HG03064 (cell line): ENCODE data around the gene CDK11B.
"Not testable (repeated sequence)": the region's sequence is repeated elsewhere in the genome, so short reads cannot be mapped to it uniquely, and the experiment has no call there.

Source experiments
- ATAC-seq: cut with Tn5 transposase; IDR thresholded peaks from one replicate; pipeline ENCODE4 v1.9.1; 2021; ENCODE audit warnings: low read depth; ENCODE audit not compliant: unreplicated experiment

The CDK11B gene

GRCh38 chr1:1600861-1601563 lies 57.8 kb downstream of the CDK11B start:
- ATAC-seq: no peak

GRCh38 chr1:1599935-1600860 lies 58.6 kb downstream of the CDK11B start, which contains the start of gene FNDC10:
Gene FNDC10 (minus strand): TSS chr1:1600135. CDS start chr1:1600015, 120 bp downstream.
- ATAC-seq: no peak

GRCh38 chr1:1599030-1599934 lies 59.5 kb downstream of the CDK11B start:
- ATAC-seq: no peak

GRCh38 chr1:1598720-1599029 lies 60.1 kb downstream of the CDK11B start:
- ATAC-seq: no peak

GRCh38 chr1:1598051-1598719 lies 60.6 kb downstream of the CDK11B start:
- no peak for ATAC-seq

GRCh38 chr1:1597275-1597930 lies 61.4 kb downstream of the CDK11B start:
- no peak for ATAC-seq

- ATAC-seq: no peak
Observed at GRCh38 chr1:1596493-1597274, 62.1 kb downstream of the CDK11B start.

- ATAC-seq: not testable (repeated sequence)
Observed at GRCh38 chr1:1595341-1595740, 63.5 kb downstream of the CDK11B start.

- no peak for ATAC-seq
Observed at GRCh38 chr1:1594602-1595260, 64.1 kb downstream of the CDK11B start.

GRCh38 chr1:1593834-1594601 lies 64.8 kb downstream of the CDK11B start:
- no peak for ATAC-seq

GRCh38 chr1:1591452-1591851 lies 67.4 kb downstream of the CDK11B start:
- no peak for ATAC-seq
